ENCODE measurements around the gene DRD1. TPM values are rescaled to one million over a fixed set of nuclear protein-coding genes. Genes with fewer than 3 reads are reported as not detected.

The DRD1 gene
- total and polyA plus RNA-seq, 2 experiments from 2014 or later: 0.25 to 1.2 TPM

GRCh38 chr5:175477440-175477839, 33.5 kb upstream of the DRD1 start:
- WGBS (ENCODE audit: low lambda C conversion rate, missing lambda C conversion rate): 80% methylated on average over 5 of the region's 5 CpGs
- TF ChIP-seq CTCF (IDR thresholded peaks at IDR 0.05; ENCODE audit: poor library complexity) (no peak), EZH2phosphoT487 (IDR thresholded peaks at IDR 0.05; ENCODE audit: low read depth, severe bottlenecking, unreplicated experiment) (no peak), EZH2 (IDR thresholded peaks at IDR 0.05; ENCODE audit: borderline replicate concordance) (no peak)
- no peaks in the 10 kb centered on the region for H4K20me1 ChIP-seq (ENCODE audit: insufficient read depth, poor library complexity, severe bottlenecking)
- peaks cover 13% of the 10 kb centered on the region for H3K4me1 ChIP-seq (ENCODE audit: insufficient read depth)
- no peaks in the 10 kb centered on the region for H3K9me3 ChIP-seq (ENCODE audit: low read depth)
- no peak for DNase-seq (ENCODE audit: low spot score)
- H2AFZ ChIP-seq: no peak overlapping the region
- H3K27me3 ChIP-seq: no peaks in the 10 kb centered on the region
- peaks cover 39% of the 10 kb centered on the region for H3K79me2 ChIP-seq
- no peaks in the 10 kb centered on the region for H3K36me3 ChIP-seq (replicated peaks; ENCODE audit: insufficient read depth, low read depth)
- no peaks in the 10 kb centered on the region for H3K9me2 ChIP-seq (replicated peaks; ENCODE audit: insufficient read depth)
- no peak overlapping the region for H3K4me2 ChIP-seq
- no peak overlapping the region for H3K4me3 ChIP-seq
- H3K27ac ChIP-seq: no peak overlapping the region

- no peak for TF ChIP-seq EZH2phosphoT487 (IDR thresholded peaks at IDR 0.05; ENCODE audit: low read depth, severe bottlenecking, unreplicated experiment)
- TF ChIP-seq CTCF (IDR thresholded peaks at IDR 0.05; ENCODE audit: poor library complexity): no peak
- TF ChIP-seq EZH2 (IDR thresholded peaks at IDR 0.05; ENCODE audit: borderline replicate concordance): no peak
- DNase-seq (ENCODE audit: low spot score): no peak
- Histone ChIP-seq H3K9me3 (ENCODE audit: low read depth) (no peaks in the 10 kb centered on the region), H3K4me2 (no peak overlapping the region), H3K27me3 (no peaks in the 10 kb centered on the region), H4K20me1 (ENCODE audit: insufficient read depth, poor library complexity, severe bottlenecking) (no peaks in the 10 kb centered on the region), H3K27ac (no peak overlapping the region), H3K4me3 (no peak overlapping the region), H3K9me2 (replicated peaks; ENCODE audit: insufficient read depth) (no peaks in the 10 kb centered on the region), H3K79me2 (peaks cover 17% of the 10 kb centered on the region), H3K36me3 (replicated peaks; ENCODE audit: insufficient read depth, low read depth) (no peaks in the 10 kb centered on the region), H2AFZ (no peak overlapping the region), H3K4me1 (ENCODE audit: insufficient read depth) (peaks cover 9% of the 10 kb centered on the region)
- WGBS (ENCODE audit: low lambda C conversion rate, missing lambda C conversion rate): 70% methylated on average over 1 of the region's 1 CpG
Observed at GRCh38 chr5:175475248-175475647, 31.3 kb upstream of the DRD1 start.

GRCh38 chr5:175472378-175472777, 28.4 kb upstream of the DRD1 start:
- Histone ChIP-seq H3K9me2 (replicated peaks; ENCODE audit: insufficient read depth) (no peaks in the 10 kb centered on the region), H3K9me3 (ENCODE audit: low read depth) (no peaks in the 10 kb centered on the region), H3K36me3 (replicated peaks; ENCODE audit: insufficient read depth, low read depth) (no peaks in the 10 kb centered on the region), H2AFZ (no peak overlapping the region), H3K27ac (no peak overlapping the region), H3K27me3 (no peaks in the 10 kb centered on the region), H3K4me2 (no peak overlapping the region), H3K4me1 (ENCODE audit: insufficient read depth) (no peaks in the 10 kb centered on the region), H4K20me1 (ENCODE audit: insufficient read depth, poor library complexity, severe bottlenecking) (no peaks in the 10 kb centered on the region), H3K4me3 (no peak overlapping the region), H3K79me2 (no peaks in the 10 kb centered on the region)
- no peak for DNase-seq (ENCODE audit: low spot score)
- no peak for TF ChIP-seq EZH2phosphoT487 (IDR thresholded peaks at IDR 0.05; ENCODE audit: low read depth, severe bottlenecking, unreplicated experiment)
- TF ChIP-seq CTCF (IDR thresholded peaks at IDR 0.05; ENCODE audit: poor library complexity): no peak
- TF ChIP-seq EZH2 (IDR thresholded peaks at IDR 0.05; ENCODE audit: borderline replicate concordance): no peak

- Histone ChIP-seq H2AFZ (no peak overlapping the region), H3K4me1 (ENCODE audit: insufficient read depth) (no peaks in the 10 kb centered on the region), H3K36me3 (replicated peaks; ENCODE audit: insufficient read depth, low read depth) (no peaks in the 10 kb centered on the region), H3K27ac (no peak overlapping the region), H3K79me2 (no peaks in the 10 kb centered on the region), H4K20me1 (ENCODE audit: insufficient read depth, poor library complexity, severe bottlenecking) (no peaks in the 10 kb centered on the region), H3K9me3 (ENCODE audit: low read depth) (no peaks in the 10 kb centered on the region), H3K27me3 (no peaks in the 10 kb centered on the region), H3K4me2 (no peak overlapping the region), H3K9me2 (replicated peaks; ENCODE audit: insufficient read depth) (no peaks in the 10 kb centered on the region), H3K4me3 (no peak overlapping the region)
- DNase-seq (ENCODE audit: low spot score): no peak
- 60% methylated on average over 6 of the region's 6 CpGs for WGBS (ENCODE audit: low lambda C conversion rate, missing lambda C conversion rate)
- TF ChIP-seq EZH2 (IDR thresholded peaks at IDR 0.05; ENCODE audit: borderline replicate concordance): no peak
- no peak for TF ChIP-seq CTCF (IDR thresholded peaks at IDR 0.05; ENCODE audit: poor library complexity)
- no peak for TF ChIP-seq EZH2phosphoT487 (IDR thresholded peaks at IDR 0.05; ENCODE audit: low read depth, severe bottlenecking, unreplicated experiment)
Observed at GRCh38 chr5:175471628-175472027, 27.6 kb upstream of the DRD1 start.
